Daoy (cell line): ENCODE results near the gene MSTO1. TPM values are rescaled to one million over a fixed set of nuclear protein-coding genes. Genes with fewer than 3 reads are reported as not detected.
"Not testable (repeated sequence)": the region's sequence is repeated elsewhere in the genome, so short reads cannot be mapped to it uniquely, and the experiment has no call there.

ENCODE experiments used
- DNase-seq: peaks from one replicate; pipeline ENCODE4 v3.0.0-alpha.2; 2015; ENCODE audit warnings: low read depth
- total RNA-seq: library from RNA; depleted of rRNA; stranded (reverse); fragments of >200 nt; shearing (Covaris generic); gene quantifications from 2 replicates; pipeline ENCODE4 v1.2.3, GENCODE V29; 2014

MSTO1 gene
- total RNA-seq, 1 experiment from 2014 or later, result 47.1 TPM

DNA sequence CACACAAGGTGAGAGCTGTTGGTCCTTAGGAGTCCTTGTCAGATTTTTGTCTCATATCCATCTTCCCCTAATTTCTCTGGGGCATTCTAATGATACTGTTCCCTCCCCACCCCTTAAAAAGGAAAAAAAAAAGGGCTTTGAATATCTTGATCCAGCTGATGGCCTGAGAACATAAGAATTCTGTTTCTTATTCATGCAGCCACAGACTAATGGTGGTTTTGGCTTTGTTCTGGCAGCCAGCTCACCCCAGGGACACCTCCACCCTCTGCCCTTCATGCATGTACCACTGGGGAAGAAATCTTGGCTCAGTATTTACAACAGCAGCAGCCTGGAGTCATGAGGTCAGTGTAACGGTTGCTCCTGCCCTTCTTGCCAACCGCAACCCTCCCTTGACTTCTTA is 3.2 kb downstream of the MSTO1 start:
- not testable (repeated sequence) for DNase-seq

DNA sequence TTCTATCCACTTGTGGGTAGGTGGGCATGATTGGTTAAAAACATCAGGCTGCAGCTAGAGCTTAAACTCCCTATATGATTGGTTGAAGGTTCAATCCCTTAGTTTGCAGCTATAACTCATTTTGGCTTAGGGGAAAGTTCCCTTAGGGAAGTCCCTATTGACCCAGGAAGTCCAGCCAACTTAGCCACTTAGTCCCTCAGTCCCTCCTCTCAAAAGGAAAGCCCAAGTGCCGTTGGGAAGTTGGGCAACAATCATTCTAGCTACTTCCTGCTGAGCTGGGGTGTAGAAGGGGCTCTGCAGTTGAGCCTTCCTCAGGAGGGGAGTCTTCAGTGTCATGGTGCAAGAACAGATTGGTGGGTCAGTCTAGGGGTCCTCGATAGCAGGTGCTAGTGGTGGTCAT is 12.2 kb downstream of the MSTO1 start:
- no peak for DNase-seq

DNA sequence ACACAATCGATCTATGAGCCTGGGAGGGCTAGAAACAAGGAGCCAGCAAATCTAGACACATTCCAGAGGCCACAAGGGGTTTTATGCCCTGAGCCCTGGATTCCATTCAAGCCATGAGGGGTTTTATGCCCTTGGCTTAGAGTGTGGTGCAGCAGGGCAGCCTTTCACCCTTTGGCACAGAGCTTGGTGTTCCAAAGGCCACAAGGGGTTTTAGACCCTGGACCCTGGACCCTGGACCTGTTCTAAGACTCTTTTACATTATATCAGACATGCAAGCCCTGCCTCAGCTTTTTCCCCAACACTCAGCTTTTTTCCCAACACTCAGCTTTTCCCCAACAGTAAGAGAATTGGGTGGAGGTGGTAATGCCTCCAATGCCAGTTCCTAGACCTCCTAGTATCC is 13.3 kb downstream of the MSTO1 start:
- no peak for DNase-seq

DNA sequence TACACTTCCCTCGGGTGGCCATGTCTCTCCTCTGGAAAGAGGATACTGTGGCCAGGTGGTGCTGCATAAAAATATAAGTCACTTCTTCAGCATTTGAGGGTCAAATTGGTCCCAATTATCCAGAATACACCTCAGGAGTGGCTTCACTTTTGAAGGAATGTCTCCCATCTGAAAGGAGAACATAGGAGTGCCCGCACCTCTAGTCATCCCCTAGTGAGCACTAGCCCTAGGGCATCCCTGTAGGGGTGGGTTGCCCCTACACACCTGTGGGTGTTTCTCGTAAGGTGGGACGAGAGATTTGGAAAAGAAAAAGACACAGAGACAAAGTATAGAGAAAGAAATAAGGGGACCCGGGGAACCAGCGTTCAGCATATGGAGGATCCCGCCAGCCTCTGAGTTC is 16.4 kb downstream of the MSTO1 start:
- not testable (repeated sequence) for DNase-seq

DNA sequence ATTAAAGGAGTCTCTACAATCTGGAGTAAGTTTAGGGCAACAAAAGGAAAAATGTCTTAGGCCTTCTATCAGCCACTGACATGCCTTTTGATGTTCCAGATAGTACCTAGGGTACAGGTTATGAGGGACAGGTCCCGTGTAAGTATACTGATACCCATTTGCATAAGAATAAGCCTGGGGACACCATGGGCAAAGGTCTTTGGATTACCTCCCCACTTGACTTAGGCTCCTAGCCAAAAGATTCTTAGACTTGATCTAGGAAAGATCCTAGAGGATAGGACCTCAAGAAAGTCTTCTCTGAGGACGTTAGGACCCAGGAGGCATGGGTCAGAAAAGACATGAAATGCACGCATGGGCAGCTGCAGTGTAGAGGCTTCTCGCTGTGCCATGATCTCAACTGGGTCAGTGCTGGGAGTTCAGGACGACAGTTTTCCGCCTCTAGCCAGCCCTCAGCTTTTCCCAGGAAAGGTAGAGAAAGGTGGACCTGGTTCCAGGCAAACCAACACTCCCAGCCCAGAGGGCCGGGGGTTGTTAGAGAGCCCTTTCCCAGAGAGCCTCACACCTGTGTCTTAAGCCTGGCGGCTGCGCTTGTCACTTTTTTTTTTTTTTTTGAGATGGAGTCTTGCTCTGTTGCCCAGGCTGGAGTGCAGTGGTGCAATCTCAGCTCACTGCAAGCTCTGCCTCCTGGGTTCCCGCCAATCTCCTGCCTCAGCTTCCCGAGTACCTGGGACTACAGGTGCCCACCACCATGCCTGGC is 26.6 kb downstream of the MSTO1 start:
- no peak for DNase-seq

DNA sequence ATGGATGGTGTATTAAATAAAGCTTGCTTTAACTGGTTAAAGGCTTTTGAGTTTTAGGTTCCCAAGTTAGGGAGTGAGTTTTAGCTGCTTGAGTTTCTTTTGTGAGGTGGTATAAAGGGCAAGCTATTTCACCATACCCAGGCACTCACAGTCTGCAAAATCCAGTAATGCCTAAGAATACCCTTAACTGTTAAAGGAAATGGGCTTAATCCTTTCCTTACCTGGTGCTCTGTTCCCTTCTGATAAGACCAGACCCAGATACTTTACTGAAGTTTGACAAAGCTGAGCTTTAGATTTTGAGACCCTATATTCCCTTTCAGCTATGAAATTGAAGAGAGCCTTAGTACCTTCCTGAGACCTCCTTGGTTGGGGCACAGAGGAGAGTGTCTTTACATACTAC is 30.3 kb downstream of the MSTO1 start:
- DNase-seq, result no peak

DNA sequence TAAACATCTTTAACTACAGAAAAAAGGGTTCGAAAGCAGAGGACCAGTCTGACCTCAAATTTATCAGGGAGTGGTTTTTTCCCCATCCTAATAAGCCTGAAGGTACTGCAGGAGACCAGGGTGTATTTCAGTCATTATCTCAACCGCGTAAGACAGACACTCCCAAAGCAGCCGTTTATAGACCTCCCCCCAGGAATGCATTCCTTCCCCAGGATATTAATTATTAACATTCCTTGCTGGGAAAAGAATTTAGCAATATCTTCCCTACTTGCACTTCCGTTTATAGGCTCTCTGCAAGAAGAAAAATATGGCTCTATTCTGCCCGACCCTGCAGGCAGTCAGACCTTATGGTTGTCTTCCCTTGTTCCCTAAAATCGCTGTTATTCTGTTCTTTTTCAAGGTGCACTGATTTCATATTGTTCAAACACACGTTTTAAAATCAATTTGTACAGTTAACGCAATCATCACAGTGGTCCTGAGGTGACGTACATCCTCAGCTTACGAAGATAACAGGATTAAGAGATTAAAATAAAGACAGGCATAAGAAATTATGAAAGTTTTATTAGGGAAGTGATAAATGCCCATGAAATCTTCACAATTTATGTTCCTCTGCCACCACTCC is 32.7 kb downstream of the MSTO1 start:
- DNase-seq, result not testable (repeated sequence)

DNA sequence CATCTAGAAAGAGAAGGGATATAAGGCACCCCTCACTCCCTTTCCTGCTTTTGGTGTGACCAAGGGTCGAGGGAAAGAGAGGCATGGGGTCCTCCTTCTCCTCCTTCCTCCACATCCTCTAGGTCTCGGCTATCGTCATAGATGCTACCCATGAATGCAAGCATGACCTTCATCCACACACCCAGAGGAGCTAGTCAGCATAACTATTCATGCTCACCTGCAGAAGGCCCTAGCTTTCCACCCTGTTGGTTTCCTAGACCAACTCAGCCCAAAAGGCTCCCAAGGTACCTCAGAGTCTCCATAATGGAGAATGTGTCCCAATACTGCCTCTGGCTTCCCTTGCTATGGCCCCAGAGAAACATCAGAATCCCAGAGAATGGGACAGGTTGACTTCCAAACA is 33.2 kb downstream of the MSTO1 start:
- no peak for DNase-seq

DNA sequence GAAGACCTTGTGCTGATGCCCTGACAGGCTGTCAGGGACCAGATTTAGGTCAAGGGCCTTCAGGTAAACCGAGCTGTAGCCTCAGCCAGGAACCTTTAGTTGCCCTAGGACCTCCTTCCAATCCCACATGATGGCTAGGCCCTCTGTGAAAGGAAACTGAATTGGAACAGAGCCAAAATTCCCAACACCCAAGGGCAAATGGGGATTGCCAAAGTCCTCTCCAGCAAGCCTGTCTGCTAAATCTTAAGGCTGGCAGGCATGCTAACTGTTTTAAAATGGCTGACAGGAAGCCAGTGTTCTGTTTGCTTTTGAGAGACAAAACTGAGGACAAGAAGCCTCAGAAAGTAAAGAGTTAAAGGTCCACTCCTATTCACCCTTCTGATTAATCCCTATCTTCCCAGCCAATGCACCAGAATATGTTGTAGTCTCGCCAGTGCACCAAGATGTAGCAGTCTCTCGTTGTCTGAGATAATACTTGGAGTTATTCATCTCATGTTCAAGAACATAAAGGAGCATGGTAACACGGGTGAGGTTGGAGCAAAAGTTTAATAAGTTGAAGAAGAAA is 35.1 kb downstream of the MSTO1 start:
- DNase-seq, result no peak

DNA sequence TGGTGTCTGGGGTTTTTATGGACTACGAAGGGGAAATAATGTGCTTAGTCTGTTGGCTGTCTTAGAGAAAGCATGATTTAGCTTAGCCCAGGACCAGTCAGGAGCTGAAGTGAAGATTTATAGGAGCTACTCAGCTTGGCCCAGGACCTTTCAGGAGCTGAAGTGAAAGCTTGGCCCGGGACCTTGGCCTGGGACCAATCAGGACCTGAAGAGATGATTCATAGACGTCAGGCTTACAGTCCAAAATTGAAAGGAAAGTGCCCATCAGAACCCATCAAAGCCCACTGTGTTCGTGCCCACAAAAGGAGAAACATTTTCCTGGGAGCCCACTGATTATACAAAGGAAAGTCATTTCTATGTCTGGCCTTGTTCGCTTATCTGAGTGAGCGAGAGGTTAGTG is 35.6 kb downstream of the MSTO1 start:
- peak; percentile 28 for DNase-seq

DNA sequence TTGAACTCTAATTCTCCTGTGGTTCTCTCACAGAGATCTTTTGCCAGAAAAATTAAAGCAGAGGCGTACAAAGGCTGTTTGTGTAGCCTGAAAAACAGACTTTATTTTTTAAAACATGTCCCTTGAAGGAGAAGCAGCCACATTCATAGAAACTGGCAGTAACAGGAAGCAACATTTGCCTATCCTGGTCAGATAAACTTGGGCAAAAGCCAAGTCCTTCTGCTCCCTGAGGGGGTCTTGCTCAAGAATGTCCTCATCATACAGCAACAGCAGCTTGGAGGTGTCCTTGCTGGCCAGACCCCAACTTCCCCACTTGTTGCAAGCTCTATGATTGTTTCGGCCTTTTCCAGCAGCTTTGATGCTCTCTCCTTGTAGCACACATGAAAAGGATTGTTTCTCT is 36.3 kb downstream of the MSTO1 start:
- peak; percentile 7 for DNase-seq

DNA sequence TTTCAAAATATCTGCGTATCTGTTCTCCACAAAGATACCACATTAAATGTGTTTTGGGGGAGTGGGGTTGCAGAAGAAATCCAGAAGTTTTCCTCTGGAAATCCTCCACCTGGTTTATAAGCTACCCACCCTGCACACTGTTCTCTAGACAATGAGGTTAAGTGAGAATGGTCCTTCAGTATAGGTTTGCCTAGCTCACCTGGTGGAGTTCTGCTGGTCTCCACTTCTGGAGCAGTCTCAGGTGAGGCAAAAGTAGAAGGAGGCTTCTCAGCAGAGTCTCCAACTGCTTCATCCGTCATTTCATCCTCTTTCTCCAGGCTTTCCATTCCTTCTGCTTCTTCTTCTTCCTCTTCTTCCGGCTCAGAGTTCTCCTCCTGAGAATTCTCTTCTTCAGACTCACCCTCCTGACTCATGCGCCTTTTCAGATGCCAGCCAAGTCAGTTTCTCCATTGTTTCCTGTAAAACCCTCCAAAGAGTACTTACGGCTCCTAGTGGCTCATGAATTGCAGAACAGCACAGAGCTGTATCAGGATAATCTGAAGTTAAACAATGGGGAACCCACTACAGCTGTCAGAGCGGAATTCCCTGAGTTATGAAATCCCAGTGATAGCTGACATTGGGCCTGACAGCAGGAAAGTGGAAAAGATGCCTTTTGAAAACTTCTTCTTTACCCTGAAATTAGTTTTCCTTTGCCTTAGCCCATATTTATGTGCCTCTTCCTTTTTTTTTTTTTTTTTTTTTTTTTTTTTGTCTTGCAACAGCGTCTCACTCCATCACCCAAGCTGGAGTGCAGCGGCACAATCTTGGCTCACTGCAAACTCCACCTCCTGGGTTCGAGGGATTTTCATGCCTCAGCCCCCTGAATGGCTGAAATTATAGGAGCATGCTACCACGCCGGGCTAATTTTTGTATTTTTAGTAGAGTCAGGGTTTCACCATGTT is 38.5 kb downstream of the MSTO1 start:
- DNase-seq, result peak; percentile 83

DNA sequence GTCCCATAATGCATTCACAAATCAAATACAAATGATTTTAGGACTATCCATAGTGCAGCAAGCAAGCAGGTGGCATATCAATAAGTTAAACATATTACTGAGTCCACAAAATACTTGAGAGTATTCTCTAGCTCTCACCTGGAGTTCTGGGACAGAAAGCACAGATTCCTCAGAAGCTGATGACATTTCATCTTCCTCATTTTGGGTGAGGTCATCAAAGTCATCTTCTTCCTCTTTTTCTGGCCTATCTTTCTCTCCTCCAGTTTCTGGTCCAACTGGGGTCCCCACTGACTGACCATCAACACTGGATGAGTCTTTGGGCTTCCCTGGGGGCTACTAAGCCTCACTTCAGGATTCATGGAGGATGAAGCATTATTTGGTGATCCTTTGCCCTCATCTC is 39.7 kb downstream of the MSTO1 start:
- DNase-seq, result no peak

DNA sequence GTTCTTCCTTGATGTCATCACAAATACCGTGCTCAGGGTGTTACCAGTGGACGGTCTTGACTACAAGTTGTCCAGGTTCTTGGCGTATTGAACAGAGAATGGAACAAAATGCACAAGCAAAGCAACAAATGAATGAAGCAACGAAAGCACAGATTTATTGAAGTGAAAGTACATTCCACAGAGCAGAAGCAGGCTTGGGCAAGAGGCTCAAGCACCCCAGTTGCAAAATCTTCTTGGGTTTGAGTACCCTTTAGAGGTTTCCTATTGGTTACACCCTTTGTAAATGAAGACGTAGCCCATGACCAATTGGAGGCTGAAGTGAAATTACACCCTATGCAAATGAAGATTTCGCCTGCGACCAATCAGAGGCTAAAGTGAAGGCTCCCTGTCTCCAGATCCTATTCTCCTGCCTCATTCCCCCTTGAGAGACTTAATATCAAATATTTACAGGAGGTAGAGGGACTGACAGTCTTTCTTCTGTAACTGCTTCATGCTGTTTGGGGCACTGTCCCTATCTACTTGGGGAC is 40.3 kb downstream of the MSTO1 start:
- no peak for DNase-seq

DNA sequence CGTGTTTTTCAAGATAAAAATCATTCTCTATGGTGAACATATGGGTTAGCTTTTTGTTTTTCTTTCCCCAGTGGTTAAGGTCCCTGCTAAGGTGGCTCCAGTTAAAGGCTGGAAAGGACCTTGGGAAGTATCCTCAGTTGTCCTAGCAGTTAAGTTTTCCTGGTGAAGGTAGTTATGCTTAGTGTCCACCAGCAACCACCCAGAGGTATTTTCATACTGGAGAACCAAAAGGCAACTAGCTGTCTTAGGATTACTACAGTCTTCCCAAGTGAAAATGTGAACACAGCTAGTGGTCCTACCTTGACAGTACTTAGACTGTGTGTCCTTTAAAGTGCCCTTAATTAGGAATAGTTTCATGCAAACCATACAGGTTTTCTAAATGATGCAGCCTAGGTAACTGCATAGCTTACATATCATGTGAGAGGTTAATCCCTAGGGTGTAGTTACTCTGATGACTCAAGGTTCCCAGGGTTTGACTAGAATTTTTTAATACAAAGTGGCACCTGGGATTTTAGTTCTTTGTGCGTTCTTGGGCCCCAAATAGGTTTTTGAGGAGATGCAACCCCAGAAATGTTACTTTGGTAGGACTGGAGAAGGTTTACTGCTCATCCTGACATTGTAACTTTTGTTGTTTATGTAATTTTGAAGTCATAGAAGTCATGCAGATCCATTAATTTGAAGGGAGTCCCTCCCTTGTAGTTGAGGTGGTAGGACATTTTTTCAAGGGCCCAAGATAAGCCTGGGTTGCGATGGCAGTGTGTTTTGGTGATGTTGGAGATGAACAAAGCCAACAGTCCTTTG is 42.0 kb downstream of the MSTO1 start:
- peak; percentile 42 for DNase-seq

DNA sequence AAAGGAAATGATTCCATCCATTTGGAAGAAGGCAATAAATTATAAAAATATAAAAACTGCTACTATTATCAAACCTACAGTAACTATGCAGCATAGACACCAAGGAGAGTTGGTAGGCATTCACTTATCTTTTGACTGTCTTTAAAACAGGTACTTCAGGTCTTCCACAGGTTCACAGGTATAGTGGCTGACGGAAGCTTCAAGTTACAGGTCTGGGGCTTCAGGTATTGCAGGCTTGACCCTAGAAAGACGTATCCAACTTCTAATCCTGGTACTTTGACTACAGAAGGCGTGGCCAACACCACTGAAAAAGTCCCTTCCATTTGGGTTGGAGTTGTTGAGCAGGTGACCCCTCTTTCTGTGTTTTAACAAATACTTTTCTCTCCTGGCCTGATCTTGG is 42.9 kb downstream of the MSTO1 start:
- DNase-seq, result no peak

DNA sequence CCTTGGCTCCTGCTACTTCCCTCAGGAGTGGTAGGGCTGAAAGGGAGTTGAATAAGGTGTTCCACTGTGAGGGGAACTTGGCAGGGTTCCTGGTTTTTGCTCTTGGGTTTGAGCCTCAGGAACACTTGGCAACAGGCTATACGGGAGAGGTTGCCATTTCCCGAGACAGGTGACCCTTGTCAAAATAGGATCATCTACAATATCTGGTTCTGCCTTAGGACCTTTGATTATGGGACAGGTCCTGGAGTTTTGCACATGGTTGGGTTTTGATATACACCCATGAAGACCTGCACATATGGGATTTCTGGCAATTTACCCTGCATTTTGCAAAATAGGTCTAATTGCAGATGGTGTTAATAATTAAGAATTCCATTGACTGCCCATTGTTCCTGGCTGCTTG is 47.4 kb downstream of the MSTO1 start:
- DNase-seq, result no peak

DNA sequence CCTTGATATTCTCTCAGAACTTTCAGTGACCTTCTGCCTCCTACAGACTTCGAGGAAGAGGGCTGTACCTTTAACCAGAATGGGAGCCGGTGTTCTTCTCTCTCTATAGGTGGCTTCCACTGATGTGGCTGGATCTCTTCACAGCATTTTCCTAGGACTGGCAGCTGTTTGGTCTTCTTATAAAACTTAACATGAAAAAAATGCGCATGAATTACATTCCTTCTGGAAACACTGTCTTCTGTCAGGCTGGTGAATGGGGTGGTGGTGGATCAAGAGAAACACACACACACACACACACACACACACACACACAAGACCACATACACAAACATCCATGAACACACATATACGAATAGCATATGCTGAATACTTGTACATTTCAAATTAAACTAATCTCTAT is 51.2 kb downstream of the MSTO1 start:
- not testable (repeated sequence) for DNase-seq
